ENCODE results near the gene RASGEF1C. TPM values are rescaled to one million over a fixed set of nuclear protein-coding genes. Genes with fewer than 3 reads are reported as not detected.

The RASGEF1C gene
- not detected in 2 replicates for total RNA-seq

GRCh38 chr5:180209137-180209581 lies at the start of gene RASGEF1C:
TSS of gene RASGEF1C (minus strand) at chr5:180209211. CDS start at chr5:180138052, 71,159 bp downstream.

GRCh38 chr5:180071531-180072255 lies 137.3 kb downstream of the RASGEF1C start, which contains the start of gene RNF130:
TSS of gene RNF130 (minus strand) at chr5:180071759. CDS start at chr5:180071702, 57 bp downstream.

Other genes with a start within 250 kb of the RASGEF1C start
- 28.4 and 28.5 TPM in 2 replicates for gene RNF130, start 137.5 kb downstream of the RASGEF1C start, total RNA-seq
- 15.2 and 15.8 TPM in 2 replicates for gene MAPK9, start 82.9 kb upstream of the RASGEF1C start, total RNA-seq
- gene GFPT2, start 144.1 kb upstream of the RASGEF1C start, total RNA-seq = 57.0 and 57.5 TPM in 2 replicates